ENCODE data around the gene ELMO1.

ELMO1 gene

DNA sequence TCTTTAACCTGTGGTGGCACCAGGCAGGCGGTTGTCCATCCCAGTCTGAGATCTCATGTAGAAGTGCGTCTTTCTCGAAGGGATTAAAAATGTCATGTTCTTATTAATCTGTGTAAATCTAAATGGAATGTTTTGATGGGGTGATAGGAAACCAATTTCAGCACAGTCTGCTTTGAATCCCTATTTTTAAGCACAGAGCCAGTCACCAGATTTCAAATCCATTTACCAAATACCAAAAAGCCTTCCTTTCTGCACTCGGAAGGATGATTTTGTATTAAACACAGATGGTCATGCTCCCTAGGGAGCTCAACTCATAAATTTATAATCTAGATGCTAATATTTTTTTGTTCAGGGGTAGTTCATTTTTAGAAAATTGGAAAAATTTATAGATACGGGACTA lies 563.8 kb downstream of the ELMO1 start:
- Histone ChIP-seq H3K18ac (ENCODE audit: low read length) (no peak overlapping the region), H3K9ac (ENCODE audit: low read length) (no peak overlapping the region), H4K91ac (ENCODE audit: low read depth, low read length) (no peak overlapping the region), H2BK12ac (ENCODE audit: low read length) (no peak overlapping the region), H2AFZ (ENCODE audit: insufficient read depth, low read length, poor library complexity) (no peak overlapping the region), H3K79me1 (ENCODE audit: low read length) (no peaks in the 10 kb centered on the region), H3K14ac (ENCODE audit: low read length) (no peak overlapping the region), H4K12ac (ENCODE audit: low read depth, low read length) (no peak overlapping the region), H3K9me3 (ENCODE audit: insufficient read depth, low read depth, low read length) (no peaks in the 10 kb centered on the region), H3K27me3 (ENCODE audit: insufficient read depth, low read length) (no peaks in the 10 kb centered on the region), H3K27ac (ENCODE audit: low read depth, low read length) (no peak overlapping the region), H2BK120ac (ENCODE audit: insufficient read depth, low read length, poor library complexity) (no peak overlapping the region), H3K36me3 (ENCODE audit: control insufficient read depth in 1 of 2, insufficient read depth in 2 of 2, low read length in 2 of 2) (peaks cover 2 to 12% of the 10 kb centered on the region in 2 experiments), H3K79me2 (ENCODE audit: control insufficient read depth, insufficient read depth, low read length, poor library complexity) (no peaks in the 10 kb centered on the region), H2BK5ac (ENCODE audit: low read depth, low read length, poor library complexity) (no peak overlapping the region), H3K4ac (ENCODE audit: low read depth, low read length) (no peak overlapping the region), H3K4me2 (ENCODE audit: low read length) (no peak overlapping the region), H3K23ac (ENCODE audit: low read length) (no peak overlapping the region), H4K8ac (ENCODE audit: low read depth, low read length) (no peak overlapping the region), H3K4me3 (ENCODE audit: low read depth, low read length) (no peak overlapping the region), H3K4me1 (ENCODE audit: control insufficient read depth in 1 of 2, insufficient read depth in 2 of 2, low read length in 2 of 2) (no peaks in the 10 kb centered on the region), H2AK5ac (ENCODE audit: low read length) (no peak overlapping the region)
- no peak for DNase-seq
- WGBS (ENCODE audit: extremely low coverage, insufficient coverage, insufficient read length) = no CpG with 5 or more reads among the region's 5 CpGs

DNA sequence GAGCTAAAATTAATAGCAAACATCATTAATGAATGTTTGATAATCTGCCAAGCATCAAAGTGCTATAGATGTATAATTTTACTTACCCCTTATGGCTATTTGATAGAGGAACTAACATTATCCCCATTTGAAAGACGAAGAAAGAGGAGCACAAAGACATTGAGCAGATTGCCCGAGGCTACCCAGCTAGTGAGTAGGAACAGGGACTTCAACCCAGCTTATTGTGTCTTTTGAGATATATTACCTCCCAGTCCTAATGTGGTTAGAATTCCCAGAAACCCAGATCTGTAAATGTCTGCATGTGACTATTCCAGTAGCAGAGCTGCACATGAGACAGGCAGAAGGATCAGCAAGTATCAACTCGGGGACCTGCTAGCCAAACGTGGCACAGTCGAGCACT lies 564.3 kb downstream of the ELMO1 start:
- Histone ChIP-seq H2BK5ac (ENCODE audit: low read depth, low read length, poor library complexity) (no peak overlapping the region), H3K23ac (ENCODE audit: low read length) (no peak overlapping the region), H3K4me3 (ENCODE audit: low read depth, low read length) (no peak overlapping the region), H3K14ac (ENCODE audit: low read length) (no peak overlapping the region), H3K4ac (ENCODE audit: low read depth, low read length) (no peak overlapping the region), H2AK5ac (ENCODE audit: low read length) (no peak overlapping the region), H2AFZ (ENCODE audit: insufficient read depth, low read length, poor library complexity) (no peak overlapping the region), H4K12ac (ENCODE audit: low read depth, low read length) (no peak overlapping the region), H3K79me1 (ENCODE audit: low read length) (no peaks in the 10 kb centered on the region), H3K27ac (ENCODE audit: low read depth, low read length) (no peak overlapping the region), H3K36me3 (ENCODE audit: control insufficient read depth in 1 of 2, insufficient read depth in 2 of 2, low read length in 2 of 2) (peaks cover 2 to 12% of the 10 kb centered on the region in 2 experiments), H4K91ac (ENCODE audit: low read depth, low read length) (no peak overlapping the region), H3K18ac (ENCODE audit: low read length) (no peak overlapping the region), H3K27me3 (ENCODE audit: insufficient read depth, low read length) (no peaks in the 10 kb centered on the region), H4K8ac (ENCODE audit: low read depth, low read length) (no peak overlapping the region), H3K4me2 (ENCODE audit: low read length) (no peak overlapping the region), H3K9me3 (ENCODE audit: insufficient read depth, low read depth, low read length) (no peaks in the 10 kb centered on the region), H3K9ac (ENCODE audit: low read length) (no peak overlapping the region), H2BK120ac (ENCODE audit: insufficient read depth, low read length, poor library complexity) (no peak overlapping the region), H3K79me2 (ENCODE audit: control insufficient read depth, insufficient read depth, low read length, poor library complexity) (no peaks in the 10 kb centered on the region), H3K4me1 (ENCODE audit: control insufficient read depth in 1 of 2, insufficient read depth in 2 of 2, low read length in 2 of 2) (no peaks in the 10 kb centered on the region), H2BK12ac (ENCODE audit: low read length) (no peak overlapping the region)
- no peak for DNase-seq
- no CpG with 5 or more reads among the region's 5 CpGs for WGBS (ENCODE audit: extremely low coverage, insufficient coverage, insufficient read length)

DNA sequence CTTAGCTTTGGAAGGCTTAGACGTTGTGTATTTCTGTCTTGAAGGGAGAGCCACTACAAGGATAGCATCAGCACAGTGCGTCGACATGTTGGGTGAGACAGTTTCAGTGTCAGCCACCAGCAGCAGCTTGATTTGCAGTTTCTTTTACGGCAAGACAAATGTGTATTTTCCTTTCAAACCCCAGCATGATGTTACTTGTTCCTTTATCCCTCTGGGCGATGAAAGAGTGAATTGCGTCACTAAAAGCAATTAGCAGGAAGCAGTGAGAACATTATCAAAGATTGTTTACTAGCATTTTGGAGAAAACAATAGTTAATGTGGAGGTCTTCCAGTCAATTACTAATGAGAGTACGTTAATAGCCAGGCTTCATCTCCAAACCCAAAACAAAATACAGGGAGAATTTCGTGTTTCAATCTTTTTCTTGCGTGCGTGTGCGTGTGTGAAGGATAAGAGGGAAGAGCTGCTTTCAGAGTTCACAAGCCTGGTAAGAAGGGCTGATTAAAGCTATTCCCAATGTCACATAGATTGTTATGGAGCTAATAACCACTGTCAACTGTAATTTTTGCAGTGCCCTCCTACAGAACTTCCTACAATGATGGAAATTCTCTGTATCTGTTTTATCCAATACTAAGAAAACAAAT lies 567.3 kb downstream of the ELMO1 start:
- no CpG with 5 or more reads among the region's 11 CpGs for WGBS (ENCODE audit: extremely low coverage, insufficient coverage, insufficient read length)
- Histone ChIP-seq H4K91ac (ENCODE audit: low read depth, low read length) (no peak overlapping the region), H3K79me1 (ENCODE audit: low read length) (peaks cover 3% of the 10 kb centered on the region), H2AFZ (ENCODE audit: insufficient read depth, low read length, poor library complexity) (no peak overlapping the region), H2BK5ac (ENCODE audit: low read depth, low read length, poor library complexity) (no peak overlapping the region), H3K9me3 (ENCODE audit: insufficient read depth, low read depth, low read length) (no peaks in the 10 kb centered on the region), H3K27me3 (ENCODE audit: insufficient read depth, low read length) (no peaks in the 10 kb centered on the region), H3K4ac (ENCODE audit: low read depth, low read length) (no peak overlapping the region), H3K36me3 (ENCODE audit: control insufficient read depth in 1 of 2, insufficient read depth in 2 of 2, low read length in 2 of 2) (peaks cover 2 to 14% of the 10 kb centered on the region in 2 experiments), H3K27ac (ENCODE audit: low read depth, low read length) (no peak overlapping the region), H4K12ac (ENCODE audit: low read depth, low read length) (no peak overlapping the region), H3K18ac (ENCODE audit: low read length) (no peak overlapping the region), H3K9ac (ENCODE audit: low read length) (no peak overlapping the region), H3K14ac (ENCODE audit: low read length) (no peak overlapping the region), H2BK120ac (ENCODE audit: insufficient read depth, low read length, poor library complexity) (no peak overlapping the region), H3K4me2 (ENCODE audit: low read length) (no peak overlapping the region), H2AK5ac (ENCODE audit: low read length) (no peak overlapping the region), H2BK12ac (ENCODE audit: low read length) (no peak overlapping the region), H3K4me1 (ENCODE audit: control insufficient read depth in 1 of 2, insufficient read depth in 2 of 2, low read length in 2 of 2) (peaks cover 0 to 3% of the 10 kb centered on the region in 2 experiments), H4K8ac (ENCODE audit: low read depth, low read length) (no peak overlapping the region), H3K4me3 (ENCODE audit: low read depth, low read length) (no peak overlapping the region), H3K23ac (ENCODE audit: low read length) (no peak overlapping the region), H3K79me2 (ENCODE audit: control insufficient read depth, insufficient read depth, low read length, poor library complexity) (no peaks in the 10 kb centered on the region)
- no peak for DNase-seq

DNA sequence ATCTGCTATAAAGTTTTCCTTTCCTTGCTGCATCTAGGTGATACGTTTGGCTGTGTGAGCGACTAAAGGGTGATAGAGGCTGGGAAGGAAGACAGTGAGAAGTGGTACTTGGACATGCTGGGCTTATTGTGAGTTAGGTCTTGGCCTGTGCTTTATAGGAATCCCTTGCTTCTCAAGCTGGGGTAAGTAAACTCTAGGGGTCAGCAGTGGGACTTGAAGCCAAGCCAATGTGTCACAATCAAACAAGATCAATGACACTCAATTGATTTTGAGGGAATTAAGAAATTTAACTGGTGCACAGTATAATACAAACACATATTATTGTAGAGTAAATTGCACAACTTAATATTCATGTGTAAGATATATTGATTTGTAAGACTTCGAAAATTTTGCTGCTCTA lies 568.6 kb downstream of the ELMO1 start:
- H3K79me1 ChIP-seq (ENCODE audit: low read length) = peaks cover 3% of the 10 kb centered on the region
- H2BK5ac ChIP-seq (ENCODE audit: low read depth, low read length, poor library complexity) = no peak overlapping the region
- H3K36me3 ChIP-seq (ENCODE audit: control insufficient read depth in 1 of 2, insufficient read depth in 2 of 2, low read length in 2 of 2) = peaks cover 2 to 12% of the 10 kb centered on the region in 2 experiments
- H3K4me3 ChIP-seq (ENCODE audit: low read depth, low read length) = no peak overlapping the region
- H3K18ac ChIP-seq (ENCODE audit: low read length) = no peak overlapping the region
- no peak overlapping the region for H2BK120ac ChIP-seq (ENCODE audit: insufficient read depth, low read length, poor library complexity)
- DNase-seq = no peak
- WGBS (ENCODE audit: extremely low coverage, insufficient coverage, insufficient read length) = no CpG with 5 or more reads among the region's 3 CpGs
- no peak overlapping the region for H3K9ac ChIP-seq (ENCODE audit: low read length)
- no peak overlapping the region for H4K8ac ChIP-seq (ENCODE audit: low read depth, low read length)
- H3K4me2 ChIP-seq (ENCODE audit: low read length) = no peak overlapping the region
- no peak overlapping the region for H3K4ac ChIP-seq (ENCODE audit: low read depth, low read length)
- H3K27ac ChIP-seq (ENCODE audit: low read depth, low read length) = no peak overlapping the region
- H2BK12ac ChIP-seq (ENCODE audit: low read length) = no peak overlapping the region
- no peak overlapping the region for H3K23ac ChIP-seq (ENCODE audit: low read length)
- H4K12ac ChIP-seq (ENCODE audit: low read depth, low read length) = no peak overlapping the region
- no peaks in the 10 kb centered on the region for H3K27me3 ChIP-seq (ENCODE audit: insufficient read depth, low read length)
- H3K4me1 ChIP-seq (ENCODE audit: control insufficient read depth in 1 of 2, insufficient read depth in 2 of 2, low read length in 2 of 2) = peaks cover 6 to 11% of the 10 kb centered on the region in 2 experiments
- no peak overlapping the region for H4K91ac ChIP-seq (ENCODE audit: low read depth, low read length)
- H3K79me2 ChIP-seq (ENCODE audit: control insufficient read depth, insufficient read depth, low read length, poor library complexity) = no peaks in the 10 kb centered on the region
- H3K14ac ChIP-seq (ENCODE audit: low read length) = no peak overlapping the region
- no peaks in the 10 kb centered on the region for H3K9me3 ChIP-seq (ENCODE audit: insufficient read depth, low read depth, low read length)
- H2AK5ac ChIP-seq (ENCODE audit: low read length) = no peak overlapping the region
- H2AFZ ChIP-seq (ENCODE audit: insufficient read depth, low read length, poor library complexity) = no peak overlapping the region

Measured in trophoblast cell (in vitro differentiated cells and primary cell).